Umbilical cord (tissue), 2 donors: Measurements from ENCODE around the gene GC. TPM values are rescaled to one million over a fixed set of nuclear protein-coding genes. Genes with fewer than 3 reads are reported as not detected.
"Not testable (repeated sequence)": the region's sequence is repeated elsewhere in the genome, so short reads cannot be mapped to it uniquely, and the experiment has no call there.

Experiments used
- DNase-seq: peaks from one replicate; pipeline ENCODE4 v3.0.0-alpha.2; 2015; ENCODE audit warnings: low spot score
- total RNA-seq: library from RNA; depleted of rRNA; stranded (reverse); fragments of >200 nt; gene quantifications from one replicate; pipeline ENCODE4 v1.2.3, GENCODE V29; 2014; ENCODE audit warnings: low replicate concordance; ENCODE audit not compliant: insufficient read depth

Gene GC
- total RNA-seq, 1 donor from 2014 or later, result 4.6 TPM

GRCh38 chr4:71765821-71766383, 18.0 kb downstream of the GC start:
- DNase-seq, result no peak

- DNase-seq, result no peak
Observed at GRCh38 chr4:71765350-71765749, 18.5 kb downstream of the GC start.

- no peak for DNase-seq
Observed at GRCh38 chr4:71752383-71753042, 31.4 kb downstream of the GC start.

- no peak for DNase-seq
Observed at GRCh38 chr4:71749008-71749594, 34.8 kb downstream of the GC start.

GRCh38 chr4:71746379-71746778, 37.5 kb downstream of the GC start:
- no peak for DNase-seq

- DNase-seq, result not testable (repeated sequence)
Observed at GRCh38 chr4:71738782-71739181, 45.1 kb downstream of the GC start.

- DNase-seq, result peak; percentile 32
Observed at GRCh38 chr4:71732706-71733105, 51.2 kb downstream of the GC start.

GRCh38 chr4:71732066-71732465, 51.8 kb downstream of the GC start:
- no peak for DNase-seq

GRCh38 chr4:71729856-71730255, 54.0 kb downstream of the GC start:
- DNase-seq, result no peak

- DNase-seq, result peak; percentile 59
Observed at GRCh38 chr4:71713611-71714203, 70.2 kb downstream of the GC start.

- DNase-seq, result no peak
Observed at GRCh38 chr4:71711985-71712348, 71.9 kb downstream of the GC start.

- no peak for DNase-seq
Observed at GRCh38 chr4:71711044-71711984, 72.6 kb downstream of the GC start.

- no peak for DNase-seq
Observed at GRCh38 chr4:71709961-71710360, 73.9 kb downstream of the GC start.

GRCh38 chr4:71698141-71698540, 85.7 kb downstream of the GC start:
- no peak for DNase-seq

- DNase-seq, result peak; percentile 26
Observed at GRCh38 chr4:71697031-71697430, 86.8 kb downstream of the GC start.

- peak; percentile 32 for DNase-seq
Observed at GRCh38 chr4:71694961-71695360, 88.9 kb downstream of the GC start.

- DNase-seq, result no peak
Observed at GRCh38 chr4:71692963-71693362, 90.9 kb downstream of the GC start.

GRCh38 chr4:71692198-71692597, 91.7 kb downstream of the GC start:
- DNase-seq, result no peak
